ENCODE results near the gene MSS51.

DNA sequence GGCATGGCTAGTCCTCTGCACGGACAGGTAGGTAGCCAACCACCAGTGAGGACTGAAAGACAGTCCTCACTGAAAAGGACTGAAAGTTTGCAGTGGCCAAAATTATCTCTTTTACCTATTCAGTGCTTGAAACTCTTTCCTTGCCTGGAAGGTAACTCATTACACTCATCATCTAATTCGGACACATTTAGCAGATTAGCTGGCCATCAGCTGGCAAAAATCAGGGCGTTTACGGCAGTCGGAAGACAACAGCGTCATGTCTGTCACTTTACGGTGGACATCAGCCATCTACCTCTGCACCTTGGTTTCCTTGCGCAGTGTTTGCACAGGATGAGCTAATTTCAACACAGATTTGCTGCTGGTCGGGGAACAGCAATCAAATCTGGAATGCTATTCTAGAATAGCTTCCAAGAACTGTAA lies 20.2 kb downstream of the MSS51 start:
- TF ChIP-seq POLR2AphosphoS5 (IDR thresholded peaks at IDR 0.05; ENCODE audit: low read depth, low read length) (peak; percentile 60; the same call in 1 of the 2 replicates), POLR2A (IDR thresholded peaks at IDR 0.05; ENCODE audit: low read depth, low read length) (peak; percentile 66; the same call in 1 of the 2 replicates), TAF1 (IDR thresholded peaks at IDR 0.05; ENCODE audit: borderline replicate concordance, low read depth, low read length) (no peak)

Data from GM12892 (cell line).